HuH-7.5 (cell line): ENCODE data around the gene YWHAB.
"Not testable (repeated sequence)": the region's sequence is repeated elsewhere in the genome, so short reads cannot be mapped to it uniquely, and the experiment has no call there.

Experiments used
- DNase-seq: peaks from one replicate; pipeline ENCODE4 v3.0.0; 2011; ENCODE audit warnings: low spot score

The YWHAB gene

GRCh38 chr20:44869471-44869870 is 16.0 kb upstream of the YWHAB start:
- DNase-seq = no peak

DNA sequence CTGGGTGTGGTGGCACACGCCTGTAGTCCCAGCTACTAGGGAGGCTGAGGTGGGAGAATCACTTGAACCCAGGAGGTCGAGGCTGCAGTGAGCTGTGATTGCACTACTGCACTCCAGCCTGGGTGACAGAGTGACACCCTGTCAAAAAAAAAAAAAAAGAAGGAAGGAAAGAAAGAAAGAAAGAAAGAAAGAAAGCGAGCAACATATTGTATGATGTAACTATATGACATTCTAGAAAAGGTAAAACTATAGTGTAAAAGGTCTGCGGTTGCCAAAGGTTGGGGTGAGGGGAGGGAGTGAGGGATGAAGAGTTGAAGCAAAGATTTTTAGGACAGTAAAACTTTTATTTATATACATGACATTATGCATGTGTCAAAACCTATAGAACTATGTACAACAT is 3.1 kb upstream of the YWHAB start:
- DNase-seq = not testable (repeated sequence)

- no peak for DNase-seq
Measured at GRCh38 chr20:44883214-44883902, 2.1 kb upstream of the YWHAB start.

DNA sequence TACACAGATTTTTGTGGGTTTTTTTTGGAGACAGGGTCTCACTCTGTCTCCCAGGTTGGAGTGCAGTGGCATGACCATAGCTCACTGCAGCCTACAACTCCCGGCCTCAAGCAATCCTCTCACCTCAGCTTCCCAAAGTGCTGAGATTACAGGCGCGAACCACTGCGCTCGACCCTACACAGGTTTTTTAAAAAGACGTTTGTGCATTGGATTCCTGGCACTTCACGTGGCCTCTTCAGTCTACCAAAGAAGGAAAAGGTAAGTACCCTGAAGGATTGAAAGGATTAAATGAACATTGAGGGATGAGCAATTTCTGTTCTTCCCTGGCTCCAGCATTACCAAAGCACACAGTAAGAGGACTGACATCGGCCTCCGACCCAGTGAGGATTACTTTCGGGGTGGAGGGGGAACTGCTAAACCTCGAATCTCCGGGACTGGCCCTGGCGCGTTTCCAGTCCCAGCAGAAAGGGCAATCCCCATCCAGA is 556 bp upstream of the YWHAB start:
- DNase-seq = no peak

- DNase-seq = no peak
Measured at GRCh38 chr20:44886266-44886651, 754 bp downstream of the YWHAB start.

GRCh38 chr20:44886828-44887227 is 1.3 kb downstream of the YWHAB start:
- DNase-seq = no peak

DNA sequence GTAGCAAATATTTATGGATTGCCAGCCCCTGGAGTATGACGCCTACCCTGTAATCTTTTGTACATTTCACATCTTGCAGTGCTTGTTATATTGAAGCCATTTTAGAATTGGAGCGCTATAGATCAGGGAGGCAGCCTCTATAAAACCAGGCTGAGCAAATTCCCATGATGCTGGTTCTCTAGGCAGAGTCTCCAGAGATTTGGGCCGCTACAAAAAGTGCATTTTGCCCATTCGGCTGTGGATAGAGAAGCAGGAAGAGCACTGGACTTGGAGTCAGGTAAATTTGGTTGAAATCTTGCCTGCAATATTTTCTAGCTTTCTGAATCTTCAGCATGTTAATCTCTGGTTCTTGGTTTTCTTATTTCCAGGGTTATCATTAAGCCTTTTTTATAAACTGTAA is 2.0 kb downstream of the YWHAB start:
- DNase-seq = no peak

DNA sequence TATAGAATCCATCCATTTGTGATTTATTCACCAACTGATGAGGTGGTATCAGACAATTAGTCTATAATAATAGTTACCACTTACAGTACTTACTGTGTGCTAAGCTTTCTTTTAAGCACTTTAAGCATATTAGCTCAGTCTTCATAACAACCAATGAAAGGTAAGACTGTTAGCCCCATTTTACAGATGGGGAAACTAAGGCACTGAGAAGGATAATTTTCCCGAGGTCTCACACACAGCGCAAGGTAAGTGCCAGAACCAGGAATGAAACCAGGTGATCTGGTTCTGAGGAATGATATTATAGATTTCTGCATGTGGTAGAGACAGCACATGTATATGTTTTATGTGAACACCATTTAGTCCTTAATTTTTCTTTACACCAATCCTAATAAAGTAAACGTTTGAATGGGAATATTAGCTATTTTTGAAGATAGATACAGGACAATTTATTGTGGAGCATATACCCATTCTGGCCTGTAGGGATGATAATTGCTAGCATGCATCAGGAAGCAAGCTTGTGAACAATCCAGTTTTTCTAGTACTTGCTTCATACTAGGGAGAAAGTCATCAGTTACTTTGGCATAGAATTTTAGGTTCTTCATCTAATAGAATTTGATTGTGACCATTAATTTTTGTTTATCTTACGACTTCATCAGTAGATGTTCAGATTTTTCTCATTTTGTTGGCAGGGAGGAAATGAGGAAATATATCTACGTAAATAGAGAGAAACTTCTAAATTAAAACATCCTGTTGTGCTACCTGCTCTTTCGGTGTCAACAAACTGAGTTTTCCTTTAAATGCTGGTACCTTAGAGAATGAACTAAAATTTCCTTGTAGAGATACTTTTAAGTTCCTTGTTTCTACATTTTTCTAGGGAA is 3.0 kb downstream of the YWHAB start:
- DNase-seq = no peak

- no peak for DNase-seq
Measured at GRCh38 chr20:44891826-44892225, 6.3 kb downstream of the YWHAB start.

GRCh38 chr20:44894959-44895358 is 9.5 kb downstream of the YWHAB start:
- DNase-seq = no peak

DNA sequence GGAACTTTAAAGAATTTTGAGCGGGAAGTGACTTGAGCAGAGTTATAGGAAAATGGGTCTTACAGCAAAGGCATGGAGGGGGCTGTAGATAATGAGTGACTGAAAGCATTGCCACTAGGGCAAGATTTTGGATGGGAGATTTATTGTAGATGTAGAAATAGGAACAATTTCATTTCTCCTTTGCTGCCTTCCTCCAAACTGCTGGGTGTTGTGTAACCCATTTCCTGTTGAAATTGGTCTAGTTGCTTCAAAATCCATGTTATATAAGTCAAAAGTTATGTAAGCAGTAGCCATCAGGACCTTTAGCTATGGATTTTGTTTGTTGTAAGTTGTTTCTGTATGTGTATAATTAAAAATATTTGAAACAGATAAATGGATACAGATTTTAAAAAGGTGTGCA is 11.1 kb downstream of the YWHAB start:
- no peak for DNase-seq

DNA sequence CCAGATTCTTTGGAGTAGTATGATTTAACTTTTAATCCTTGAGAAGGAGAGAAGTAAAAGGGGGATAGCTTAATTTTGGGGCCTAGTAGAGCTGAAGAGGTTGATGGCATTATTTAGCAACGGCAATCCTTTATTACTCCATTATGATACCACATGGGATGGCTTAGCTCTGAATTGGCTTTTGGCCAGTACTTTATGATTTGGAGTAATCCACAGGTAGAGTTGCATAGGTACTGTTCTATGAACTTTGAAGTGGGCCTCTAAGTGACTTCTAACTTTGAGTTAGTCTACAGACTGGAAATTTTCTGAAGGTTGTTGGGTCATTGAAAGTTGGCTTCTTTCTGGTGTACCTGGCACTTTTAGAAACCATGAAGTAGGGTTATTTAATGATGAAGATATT is 11.6 kb downstream of the YWHAB start:
- DNase-seq = no peak

GRCh38 chr20:44900231-44900854 is 14.8 kb downstream of the YWHAB start:
- DNase-seq = no peak

DNA sequence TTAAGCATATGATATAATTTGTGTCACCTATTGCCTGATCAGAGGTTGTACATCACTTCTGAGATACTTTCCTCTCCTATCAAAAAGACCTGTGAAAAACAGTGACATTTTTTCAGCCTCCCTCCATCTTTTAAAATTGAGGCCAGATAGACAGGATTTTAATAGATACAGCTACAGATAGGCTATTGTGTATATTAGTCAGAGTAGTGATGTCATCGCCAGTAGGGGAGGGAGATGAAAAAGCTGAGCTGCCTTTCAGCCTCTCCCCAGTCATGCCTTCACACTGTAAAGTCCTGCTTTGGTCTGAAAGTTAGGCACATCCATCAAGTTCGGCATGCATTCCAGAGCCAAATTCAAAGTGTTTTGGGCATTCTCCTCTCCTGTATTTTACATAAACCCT is 16.5 kb downstream of the YWHAB start:
- DNase-seq = no peak

DNA sequence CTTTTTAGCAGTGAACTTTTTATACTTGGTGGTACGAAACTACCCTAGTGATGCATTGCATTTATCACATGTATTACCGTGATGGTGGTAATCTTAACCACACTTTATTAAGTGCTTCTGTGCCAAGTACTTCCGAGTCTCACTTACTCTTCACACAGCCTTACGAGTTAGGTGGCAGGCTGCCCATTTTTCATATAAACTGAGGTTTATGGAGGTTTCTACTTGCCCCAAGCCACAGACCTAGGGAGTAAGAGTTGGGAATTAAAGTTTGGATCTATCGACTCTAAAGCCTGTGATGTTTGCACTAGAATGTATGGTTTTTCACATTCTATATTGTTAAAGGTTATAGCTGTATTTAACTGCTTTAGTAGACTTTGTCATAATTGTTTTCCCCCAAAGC is 18.9 kb downstream of the YWHAB start:
- DNase-seq = no peak

DNA sequence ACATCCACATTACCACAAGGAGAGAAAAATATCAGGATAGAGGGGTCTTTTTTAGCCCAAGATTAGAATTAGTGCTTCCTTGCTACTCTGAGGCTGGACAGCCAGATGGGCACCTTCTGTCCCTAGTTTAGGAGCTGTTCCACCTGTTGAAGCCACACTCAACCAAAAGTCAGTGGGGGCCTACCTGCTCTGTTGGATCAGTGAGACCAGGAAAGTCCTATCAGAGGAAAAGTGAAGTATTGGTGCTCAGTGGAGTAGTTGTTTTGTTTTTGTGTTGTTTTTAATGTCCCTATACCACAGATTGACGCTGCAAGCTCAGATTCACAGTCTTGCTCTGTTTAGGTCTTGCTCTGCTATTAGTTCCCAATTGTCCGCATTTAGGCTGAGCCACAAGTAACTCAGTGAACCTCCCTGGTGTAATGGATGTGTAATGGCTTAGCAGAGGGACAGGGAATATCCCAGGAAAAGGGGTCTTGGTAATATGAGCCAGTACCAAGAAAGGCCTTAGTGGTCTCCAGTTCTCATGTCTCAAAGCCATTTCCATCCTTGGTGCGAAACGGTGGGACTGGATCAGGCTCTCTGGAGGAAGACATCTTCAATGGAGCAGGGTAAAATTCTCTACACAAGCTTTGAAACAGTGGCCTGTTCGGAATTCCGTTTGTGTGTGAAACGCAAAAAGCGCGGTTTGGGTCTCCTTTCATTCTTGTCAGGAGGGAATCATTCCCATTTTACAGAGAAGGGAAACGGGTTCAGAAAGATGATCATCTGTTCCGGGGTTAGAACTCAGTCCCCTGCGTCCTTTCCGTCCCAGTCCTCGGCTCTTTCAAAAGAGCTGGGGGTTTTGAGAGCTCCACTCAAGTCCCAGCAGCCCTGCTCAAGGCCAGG is 23.7 kb downstream of the YWHAB start:
- DNase-seq = no peak

DNA sequence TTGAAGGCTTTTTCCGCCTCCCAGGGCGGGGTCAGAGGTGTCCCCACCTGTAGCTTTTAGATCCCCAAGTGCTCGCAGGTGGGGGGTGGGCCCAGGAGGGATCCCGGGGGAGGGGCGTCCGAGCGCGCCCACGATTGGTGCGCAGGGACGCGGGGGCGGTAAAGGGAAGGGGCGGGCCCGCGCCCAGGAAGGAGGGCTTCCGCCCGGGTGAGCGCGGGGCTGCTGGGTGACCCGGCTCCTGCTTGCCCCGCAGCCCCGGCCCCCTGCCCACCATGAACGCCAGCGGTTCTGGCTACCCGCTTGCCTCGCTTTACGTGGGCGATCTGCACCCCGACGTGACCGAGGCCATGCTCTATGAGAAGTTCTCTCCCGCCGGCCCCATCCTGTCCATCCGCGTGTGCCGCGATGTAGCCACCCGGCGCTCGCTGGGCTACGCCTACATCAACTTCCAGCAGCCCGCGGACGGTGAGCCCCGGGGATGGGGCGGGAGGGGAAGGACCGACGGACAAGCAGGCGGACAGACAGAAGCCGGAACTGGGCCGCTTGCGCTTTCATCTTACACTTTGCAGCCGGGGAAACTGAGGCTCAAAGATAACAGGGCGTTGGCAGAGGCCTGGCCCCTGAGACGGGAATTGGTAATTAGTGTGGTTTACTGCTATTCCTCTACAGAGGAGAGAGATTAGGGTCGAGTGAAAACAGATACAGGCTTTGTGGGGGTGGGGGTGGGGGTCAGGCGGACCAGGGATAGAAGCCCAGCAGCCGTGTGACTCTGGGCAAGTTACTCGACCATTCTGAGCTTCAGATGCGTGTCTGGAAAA is 24.6 kb downstream of the YWHAB start, which contains the start of gene PABPC1L:
PABPC1L (plus strand) TSS at position 189 of the 818 bp plus-strand sequence; CDS start at position 273, 84 bp downstream.
- DNase-seq = peak; percentile 71

DNA sequence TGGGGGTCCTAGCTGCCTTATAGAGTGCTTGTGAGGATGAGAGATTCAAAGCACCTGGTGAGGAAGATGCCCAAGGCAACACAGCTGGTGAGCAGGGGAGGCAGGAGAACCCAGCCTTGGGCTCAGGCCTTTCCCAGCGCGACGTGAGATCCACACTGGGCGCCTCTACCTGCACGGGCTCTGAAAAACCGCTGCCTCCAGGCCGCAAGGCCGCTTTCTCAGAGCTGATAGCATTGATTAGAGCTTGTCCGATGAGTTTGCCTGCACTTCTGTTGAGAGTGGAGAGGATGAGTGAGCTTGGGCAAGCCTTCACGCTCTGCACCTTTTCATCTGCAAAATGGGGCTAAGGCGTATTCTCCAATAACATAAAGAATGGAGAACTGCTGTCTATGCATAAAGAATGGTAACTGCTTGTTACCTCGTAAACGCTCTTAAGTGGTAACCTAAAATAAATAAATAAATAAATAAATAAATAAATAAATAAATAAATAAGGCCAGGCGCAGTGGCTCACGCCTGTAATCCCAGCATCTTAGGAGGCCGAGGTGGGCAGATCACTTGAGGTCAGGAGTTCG is 25.3 kb downstream of the YWHAB start:
- peak; percentile 29 for DNase-seq

DNA sequence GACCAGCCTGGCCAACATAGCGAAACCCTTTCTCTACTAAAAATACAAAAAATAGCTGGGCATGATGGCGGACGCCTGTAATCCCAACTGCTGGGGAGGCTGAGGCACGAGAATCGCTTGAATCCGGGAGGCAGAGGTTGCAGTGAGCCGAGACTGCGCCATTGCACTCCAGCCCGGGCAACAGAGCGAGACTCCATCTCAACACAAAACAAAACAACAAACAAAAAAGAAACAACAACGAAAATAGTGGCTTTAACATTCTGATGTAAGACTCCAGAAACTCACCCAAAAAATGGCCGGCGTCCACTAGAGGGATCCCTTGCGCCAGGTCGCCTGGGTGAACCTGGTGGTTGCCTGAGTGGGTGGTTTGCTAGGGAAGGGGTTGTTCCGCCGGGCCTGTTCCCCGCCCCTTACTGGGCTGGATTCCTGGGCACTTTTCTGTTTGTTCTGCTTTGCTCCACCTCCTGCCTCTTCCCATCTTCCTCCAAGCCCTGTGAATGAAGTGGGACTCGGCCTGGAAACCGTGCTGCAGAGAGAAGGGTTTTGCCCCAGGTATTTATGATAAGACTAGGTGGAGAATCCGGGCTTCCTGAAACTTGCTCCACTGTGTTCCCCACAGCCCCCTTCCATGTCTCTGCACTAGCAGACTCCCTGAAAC is 25.9 kb downstream of the YWHAB start:
- DNase-seq = peak; percentile 96

DNA sequence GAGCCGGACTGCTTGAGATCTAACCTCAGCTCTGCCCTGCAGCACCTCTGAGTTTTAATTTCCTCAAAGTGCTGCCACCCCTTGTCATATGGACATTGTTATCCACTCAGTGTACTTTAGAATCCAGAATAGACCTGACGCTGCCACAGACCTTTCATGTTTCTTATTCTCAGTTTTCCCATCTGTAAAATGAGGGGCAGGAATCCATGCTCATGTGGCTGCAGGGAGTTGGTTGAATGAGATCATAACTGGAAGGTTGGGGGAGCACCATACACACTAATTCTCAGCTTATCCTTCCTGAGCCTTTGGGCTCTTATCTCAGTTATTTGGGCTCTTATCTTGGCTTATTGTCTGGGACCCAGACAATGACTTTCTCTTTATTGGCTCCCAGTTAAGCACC is 26.7 kb downstream of the YWHAB start:
- DNase-seq = no peak
